GM12892 (cell line): ENCODE data around the gene IL17REL.

Experiments used
- DNase-seq: peaks from one replicate; pipeline ENCODE4 v3.0.0; 2011; ENCODE audit not compliant: insufficient read length
- FAIRE-seq: peaks from 2 replicates; lab custom pipeline; 2011; peaks lifted over from hg19 to GRCh38; lab: Jason Lieb, UNC
- POLR2A ChIP-seq: IDR thresholded peaks from 2 replicates; pipeline ENCODE4 v1.6.1; 2011; ENCODE audit warnings: low read depth, low read length, control low read depth
- POLR2AphosphoS5 ChIP-seq: IDR thresholded peaks from 2 replicates; pipeline ENCODE4 v1.6.1; 2011; ENCODE audit warnings: low read depth, low read length, control low read depth
- TAF1 ChIP-seq: IDR thresholded peaks from 2 replicates; pipeline ENCODE4 v1.6.1; 2011; ENCODE audit warnings: low read depth, mild to moderate bottlenecking, control low read depth, low read length, borderline replicate concordance

The IL17REL gene

DNA sequence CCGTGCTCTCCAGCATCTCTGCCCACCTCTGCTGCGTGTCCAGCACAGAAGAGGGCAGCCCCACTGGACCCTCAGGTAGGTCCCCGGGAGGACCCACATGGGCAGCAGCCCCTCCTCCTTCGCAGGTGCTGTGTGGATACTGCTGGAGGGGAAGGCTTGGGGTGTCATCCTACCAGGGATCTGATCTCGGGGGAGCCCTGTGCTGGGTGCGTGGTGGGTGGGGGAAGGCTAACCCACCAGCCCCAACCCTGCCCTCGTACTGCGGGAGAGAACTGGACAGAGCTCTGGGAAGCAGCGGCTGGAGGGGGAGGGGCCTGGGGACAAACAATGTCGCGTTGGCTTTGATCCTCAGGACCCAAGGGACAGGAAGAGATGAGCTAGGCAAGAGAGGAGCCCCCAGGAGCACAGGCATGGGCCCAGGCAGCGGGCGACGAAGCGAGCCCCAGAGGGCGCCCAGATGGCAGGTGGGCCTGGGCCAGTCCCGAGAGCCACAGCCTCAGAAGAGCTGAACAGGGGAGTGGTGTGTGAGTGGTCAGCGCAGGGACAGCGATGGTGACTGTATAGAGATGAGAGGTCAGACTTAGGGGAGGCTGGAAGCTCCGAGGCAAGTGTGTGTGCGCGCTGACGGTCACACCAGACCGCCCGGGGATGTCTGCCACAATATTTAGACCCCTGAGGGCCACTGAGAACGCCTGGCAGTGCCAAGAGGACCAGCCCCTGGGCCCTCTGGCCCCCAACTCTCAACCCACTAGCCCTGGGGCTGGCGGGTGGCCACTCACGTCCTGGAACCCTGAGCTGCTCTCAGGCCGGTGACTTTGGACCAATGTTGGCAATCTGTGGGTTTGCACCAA is 53.4 kb downstream of the IL17REL start:
- DNase-seq: no peak
- TF ChIP-seq TAF1 (no peak), POLR2AphosphoS5 (no peak), POLR2A (no peak)
- FAIRE-seq: no peak

DNA sequence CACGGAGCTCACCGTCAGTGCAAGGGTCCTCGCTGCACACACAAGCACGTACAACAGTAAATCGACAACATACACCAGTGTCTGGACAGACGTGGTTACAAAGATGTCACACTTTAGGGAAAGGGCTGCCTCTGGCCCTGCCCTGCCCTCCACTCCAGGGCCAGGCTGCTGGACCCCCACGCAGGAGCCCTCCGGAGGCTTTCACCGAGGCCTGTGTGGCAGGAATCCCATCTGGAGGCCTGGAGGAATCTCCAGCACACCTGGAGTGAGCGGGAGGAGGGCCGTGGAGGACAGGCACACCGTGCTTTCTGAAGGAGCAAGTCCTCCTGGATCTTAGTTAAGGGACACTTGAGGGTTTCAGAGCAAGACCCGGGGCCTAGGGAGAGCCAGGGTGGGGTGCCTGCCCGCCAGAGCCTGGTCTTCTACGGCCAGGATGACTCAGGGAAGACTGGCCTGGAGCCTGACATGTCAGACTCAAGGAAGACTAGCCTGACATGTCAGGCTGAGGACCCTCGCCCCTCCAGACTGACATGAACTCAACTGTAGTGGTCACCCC is 54.1 kb downstream of the IL17REL start:
- TF ChIP-seq POLR2A (no peak), TAF1 (no peak), POLR2AphosphoS5 (no peak)
- no peak for DNase-seq
- no peak for FAIRE-seq

DNA sequence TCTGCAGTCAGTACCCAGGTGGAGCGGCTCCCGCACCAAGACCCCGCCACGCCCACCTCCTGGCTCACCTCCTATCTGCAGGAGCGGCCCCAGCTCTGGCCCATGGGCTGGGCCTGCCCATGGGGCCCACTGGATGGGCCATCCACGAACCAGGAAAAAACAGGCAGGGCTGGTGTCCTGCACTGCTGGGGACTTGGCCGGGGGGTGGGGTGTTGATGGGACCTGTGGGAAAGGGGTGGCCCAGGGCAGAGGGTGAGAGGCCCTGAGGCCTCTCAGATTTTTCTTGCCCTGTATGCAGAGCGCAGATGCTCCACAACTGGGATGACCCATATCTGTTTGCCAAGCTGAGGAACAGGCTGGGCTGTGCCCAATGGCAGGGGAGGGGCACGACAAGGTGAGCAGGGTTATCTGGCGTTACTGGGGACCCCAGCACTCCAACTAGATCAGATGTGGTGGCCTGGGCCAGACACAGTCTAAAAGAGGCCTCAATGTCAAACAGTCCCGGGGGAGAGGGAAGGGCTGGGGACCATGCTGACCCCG is 54.7 kb downstream of the IL17REL start:
- FAIRE-seq: no peak
- no peak for DNase-seq
- TF ChIP-seq POLR2A (no peak), POLR2AphosphoS5 (no peak), TAF1 (no peak)

DNA sequence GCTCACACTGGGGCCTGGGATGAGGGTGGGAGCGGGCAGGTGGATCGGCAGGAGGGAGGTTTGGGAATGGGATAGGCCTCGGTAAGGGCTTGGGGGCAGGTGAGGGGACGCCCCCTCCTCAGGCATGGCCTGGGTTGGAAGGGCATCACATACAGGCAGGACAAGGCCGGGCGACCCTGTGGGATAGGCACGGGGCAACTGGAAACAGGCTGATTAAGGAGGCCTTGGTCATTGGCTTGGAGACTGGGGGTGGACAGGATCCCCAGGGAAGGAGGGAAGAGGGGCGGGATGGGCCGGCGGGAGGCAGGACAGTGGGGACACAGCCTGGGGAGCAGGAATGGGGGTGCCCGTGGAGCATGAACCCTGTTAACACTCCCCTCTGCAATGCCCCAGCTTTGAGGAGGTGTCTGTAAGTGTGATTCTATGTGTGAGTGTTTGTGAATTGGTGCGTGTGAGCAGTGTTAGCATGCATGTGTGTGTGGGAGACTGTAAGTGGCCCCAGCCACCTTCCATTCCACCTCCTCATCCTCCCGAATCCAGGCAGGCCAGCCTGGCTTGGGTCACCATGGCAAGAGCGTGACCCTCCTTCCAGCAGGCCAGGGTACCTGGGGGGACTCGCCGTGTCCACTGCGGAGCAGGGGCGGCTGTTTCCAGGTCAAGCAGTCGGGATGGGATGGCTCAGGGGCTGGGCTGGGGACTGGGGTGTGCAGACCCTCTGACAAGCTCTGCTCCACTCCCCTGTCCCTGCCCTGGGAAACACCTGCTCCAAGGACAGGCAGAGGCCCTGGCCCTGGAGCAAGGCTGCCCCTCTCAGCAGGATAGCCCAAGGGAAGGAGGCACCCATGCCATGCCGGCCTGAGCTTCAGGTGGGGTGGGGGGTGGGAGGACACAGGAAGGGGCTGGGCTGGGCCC is 55.4 kb downstream of the IL17REL start:
- FAIRE-seq: no peak
- DNase-seq: no peak
- no peak for TF ChIP-seq POLR2AphosphoS5
- no peak for TF ChIP-seq POLR2A
- no peak for TF ChIP-seq TAF1

DNA sequence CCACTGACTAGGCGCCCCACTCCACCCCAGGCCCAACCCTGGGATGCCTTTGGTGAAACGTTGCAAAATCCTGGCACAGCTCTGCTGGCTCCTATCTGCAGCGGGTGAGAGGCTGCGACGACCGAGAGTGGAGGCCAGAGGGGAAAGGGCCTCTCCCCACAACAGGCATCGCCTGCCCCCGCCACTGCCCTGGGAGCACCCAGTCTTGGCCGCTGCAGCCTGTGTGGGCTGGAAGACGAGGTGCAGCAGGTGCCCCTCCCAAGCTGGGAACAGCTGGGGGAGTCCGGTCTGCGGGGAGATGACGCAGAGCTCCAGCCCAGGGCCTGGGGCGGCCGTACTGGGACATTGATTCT is 56.2 kb downstream of the IL17REL start:
- FAIRE-seq: no peak
- TF ChIP-seq TAF1 (no peak), POLR2A (no peak), POLR2AphosphoS5 (no peak)
- no peak for DNase-seq

DNA sequence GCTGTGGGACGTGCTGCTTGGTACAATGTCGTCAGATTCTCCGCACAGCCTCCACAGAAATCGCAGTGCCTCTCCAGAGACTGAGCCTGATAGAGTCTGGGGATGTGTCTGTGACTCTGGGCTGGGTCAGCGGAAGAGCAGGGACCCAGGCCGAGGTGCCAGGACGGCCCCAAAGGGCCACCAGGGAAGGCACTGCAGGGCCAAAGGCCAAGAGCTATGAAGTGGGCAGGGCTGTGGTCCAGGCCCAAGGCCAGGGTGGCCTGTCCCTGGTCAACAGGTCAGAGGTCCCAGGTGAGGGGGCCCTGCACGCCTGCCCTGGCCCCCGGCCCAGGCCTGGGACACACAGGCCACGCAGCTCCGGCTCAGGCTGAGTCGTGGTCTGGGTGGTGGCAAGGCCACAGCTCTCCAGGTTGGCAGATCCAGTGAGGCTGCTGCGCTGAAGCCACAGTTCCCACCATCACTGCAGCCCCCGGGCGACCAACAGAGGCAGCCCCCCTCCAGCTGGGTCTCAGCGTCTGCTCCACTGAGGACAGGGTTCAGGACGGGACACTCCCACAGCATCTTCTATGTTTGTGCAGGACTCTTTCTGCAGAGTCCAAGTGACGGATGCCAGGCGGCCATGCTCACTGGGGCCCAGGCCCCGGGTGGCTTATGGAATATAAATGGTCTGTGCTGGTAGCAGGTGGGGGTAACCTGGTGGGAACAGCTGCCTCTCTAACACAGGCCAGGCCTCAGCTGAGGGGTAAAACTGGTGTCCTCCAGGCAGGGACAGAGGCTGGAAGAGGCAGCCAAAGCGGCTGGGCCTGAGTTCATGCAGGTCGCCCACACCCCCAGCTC is 56.8 kb downstream of the IL17REL start:
- DNase-seq: no peak
- TF ChIP-seq TAF1 (no peak), POLR2A (no peak), POLR2AphosphoS5 (no peak)

DNA sequence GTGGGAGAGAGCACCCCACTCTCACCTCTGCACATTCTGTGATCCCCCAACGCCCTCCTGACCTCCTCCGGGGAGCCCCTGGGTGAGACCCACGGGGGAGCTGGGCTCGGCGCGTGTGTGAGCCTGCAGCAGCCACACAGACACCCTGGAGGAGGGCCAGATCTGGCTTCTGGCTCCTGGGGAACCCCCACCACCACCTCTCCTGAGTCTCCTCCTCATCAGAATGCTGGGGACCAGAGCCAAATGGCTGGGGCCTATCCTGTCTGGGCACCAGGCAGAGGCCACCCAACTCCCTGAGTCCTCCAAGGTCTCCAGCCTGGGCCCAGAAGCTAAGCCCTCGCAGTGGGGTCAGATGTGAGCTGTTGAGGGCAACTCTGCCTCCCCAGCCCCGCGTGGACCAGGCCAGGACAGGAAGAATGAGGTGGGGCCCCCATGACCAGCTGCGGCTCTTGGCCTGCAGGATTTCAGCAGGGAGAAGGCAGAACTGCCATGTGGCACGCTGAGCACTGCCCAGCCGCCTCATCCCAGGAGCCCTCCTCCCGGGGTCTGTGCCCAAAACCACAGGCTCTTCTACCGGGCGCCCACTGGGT is 57.5 kb downstream of the IL17REL start:
- DNase-seq (no peak), FAIRE-seq (no peak)
- no peak for TF ChIP-seq TAF1
- TF ChIP-seq POLR2A: no peak
- TF ChIP-seq POLR2AphosphoS5: no peak

More for the DNA sequence above, 56.8 kb downstream of the IL17REL start:
- FAIRE-seq: no peak

DNA sequence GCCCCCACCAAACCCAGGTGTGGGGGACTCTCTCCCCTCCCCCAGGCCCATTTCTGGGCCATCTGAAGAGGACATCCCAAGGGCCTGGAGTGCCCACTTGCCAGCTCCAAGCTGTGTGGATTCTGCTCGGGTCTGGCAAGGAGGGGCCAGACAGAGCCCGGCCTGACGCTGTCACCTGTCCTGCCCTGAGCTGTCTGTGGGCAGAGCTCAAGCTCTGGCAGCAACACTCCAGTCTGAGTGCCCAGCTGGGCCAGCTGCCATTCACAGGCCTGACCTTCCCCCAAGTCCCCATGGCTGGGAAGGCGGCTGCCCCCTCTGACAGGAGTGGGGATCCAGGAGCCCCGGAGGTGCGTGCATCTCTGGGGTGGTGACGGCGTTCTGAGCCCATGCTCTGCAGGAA is 58.2 kb downstream of the IL17REL start:
- no peak for DNase-seq
- no peak for FAIRE-seq
- TF ChIP-seq TAF1 (no peak), POLR2A (no peak), POLR2AphosphoS5 (no peak)

DNA sequence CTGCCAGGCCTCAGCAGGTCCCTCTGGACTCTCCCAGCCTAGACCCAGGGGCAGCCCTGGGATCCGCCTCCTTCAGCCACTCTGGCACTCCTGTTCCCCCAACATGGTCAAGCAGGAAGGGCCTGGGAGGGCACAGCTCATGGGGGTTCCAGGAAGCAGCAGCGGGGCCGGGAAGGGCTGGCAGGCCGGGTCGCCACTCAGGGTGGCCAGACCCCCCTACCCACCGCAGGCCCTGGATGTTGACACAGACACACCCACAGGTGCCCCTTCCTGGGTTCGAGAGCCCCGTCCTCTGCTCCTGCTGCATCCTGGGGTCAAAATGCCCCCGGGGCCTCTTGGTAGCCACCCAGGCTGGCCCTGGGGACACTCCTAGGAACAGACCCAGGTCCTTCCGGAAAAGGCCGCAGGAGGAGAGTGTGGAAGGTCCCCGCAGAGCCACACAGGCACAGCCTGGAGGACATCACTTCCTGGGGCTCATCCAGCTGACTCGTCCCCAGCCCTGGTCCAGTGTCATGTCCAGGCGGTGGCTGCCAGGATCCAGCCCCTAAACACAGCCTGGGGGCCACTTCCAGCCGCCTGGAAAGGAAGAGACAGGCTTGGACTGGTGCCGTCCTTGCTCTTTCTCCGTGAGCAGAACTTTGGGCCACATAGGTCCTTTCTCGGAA is 58.8 kb downstream of the IL17REL start:
- FAIRE-seq: no peak
- DNase-seq: no peak
- TF ChIP-seq POLR2AphosphoS5 (no peak), POLR2A (no peak), TAF1 (no peak)
